ENCODE measurements around the gene PCCA.
"Not testable (repeated sequence)": the region's sequence is repeated elsewhere in the genome, so short reads cannot be mapped to it uniquely, and the experiment has no call there.

PCCA gene

DNA sequence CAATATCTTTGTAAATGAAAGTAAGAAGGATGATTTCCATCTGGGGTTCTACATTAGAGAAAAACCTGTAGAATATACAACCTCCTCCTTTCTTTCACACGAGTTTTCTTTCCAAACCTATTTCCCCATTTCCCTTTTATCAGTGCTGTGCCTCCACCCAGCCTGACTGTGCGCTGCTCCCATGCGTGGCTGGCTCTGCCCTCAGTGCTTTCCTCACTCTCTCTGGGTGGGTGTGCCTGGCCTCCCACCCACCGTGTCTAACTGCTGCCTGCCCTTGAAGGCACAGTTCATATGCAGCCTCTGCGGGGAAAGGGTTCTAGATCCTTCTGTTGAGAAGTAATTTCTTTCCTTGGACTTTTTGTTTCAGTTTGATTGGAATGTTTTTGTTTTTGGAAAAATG is 70.7 kb downstream of the PCCA start:
- Histone ChIP-seq H3K4me1 (ENCODE audit: control insufficient read depth, insufficient read depth, low read length, poor library complexity, severe bottlenecking) (no peaks in the 10 kb centered on the region), H3K9me3 (ENCODE audit: control insufficient read depth, low read length) (no peaks in the 10 kb centered on the region), H3K27ac (ENCODE audit: low read depth, low read length, severe bottlenecking) (no peak overlapping the region), H3K4me3 (ENCODE audit: extremely low read depth, insufficient read depth, low read length, poor library complexity, severe bottlenecking) (no peak overlapping the region), H3K36me3 (ENCODE audit: control insufficient read depth, insufficient read depth, low read length) (peaks cover 14% of the 10 kb centered on the region)
- WGBS, 2 experiments (ENCODE audit: insufficient coverage in 2 of 2): 59 to 93% methylated on average over 3 to 4 of the region's 5 CpGs

DNA sequence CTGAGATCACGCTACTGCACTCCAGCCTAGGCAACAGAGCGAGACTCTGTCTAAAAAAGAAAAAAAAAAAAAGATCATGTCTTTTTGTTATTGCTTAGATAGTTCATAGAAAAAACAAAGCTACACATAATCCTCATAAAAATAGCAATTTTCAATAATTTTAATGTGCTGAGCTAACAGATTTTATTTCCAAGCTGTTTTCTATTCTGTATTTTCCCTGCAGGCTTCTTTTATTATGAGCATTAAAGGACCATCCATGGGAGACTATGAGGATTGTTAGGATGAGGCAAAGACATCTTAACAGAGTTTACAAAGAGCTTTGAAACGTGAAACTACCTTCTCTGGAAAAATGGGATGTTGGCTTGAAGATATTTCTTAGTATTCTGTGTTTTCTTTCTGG is 71.6 kb downstream of the PCCA start:
- Histone ChIP-seq H3K4me3 (ENCODE audit: extremely low read depth, insufficient read depth, low read length, poor library complexity, severe bottlenecking) (no peak overlapping the region), H3K9me3 (ENCODE audit: control insufficient read depth, low read length) (no peaks in the 10 kb centered on the region), H3K4me1 (ENCODE audit: control insufficient read depth, insufficient read depth, low read length, poor library complexity, severe bottlenecking) (no peaks in the 10 kb centered on the region), H3K27ac (ENCODE audit: low read depth, low read length, severe bottlenecking) (no peak overlapping the region), H3K36me3 (ENCODE audit: control insufficient read depth, insufficient read depth, low read length) (peaks cover 10% of the 10 kb centered on the region)
- WGBS, 2 experiments (ENCODE audit: insufficient coverage in 2 of 2): no CpG with 5 or more reads among the region's 3 CpGs

DNA sequence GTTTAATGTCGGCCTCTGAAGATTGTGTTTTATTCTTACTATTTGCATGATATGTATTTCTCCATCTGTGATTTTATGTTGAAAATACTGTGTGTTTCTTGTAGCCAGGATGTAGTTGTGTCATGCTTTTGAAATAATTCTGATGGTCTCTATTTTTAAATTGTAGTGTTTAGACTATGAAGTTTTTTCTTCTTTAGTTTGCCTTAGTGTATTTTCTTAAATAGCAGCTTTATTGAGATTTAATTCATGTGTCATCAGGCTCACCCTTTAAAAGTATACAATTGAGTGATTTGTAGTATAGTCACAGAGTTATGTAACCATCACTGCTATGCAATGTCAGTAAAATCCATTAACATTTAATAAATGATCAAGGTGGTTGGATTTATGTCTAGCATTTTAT is 74.5 kb downstream of the PCCA start:
- no peaks in the 10 kb centered on the region for H3K9me3 ChIP-seq (ENCODE audit: control insufficient read depth, low read length)
- 100% methylated on average over 1 of the region's 1 CpG; no CpG with 5 or more reads in 1 of the 2 experiments for WGBS, 2 experiments (ENCODE audit: insufficient coverage in 2 of 2)
- no peak overlapping the region for H3K27ac ChIP-seq (ENCODE audit: low read depth, low read length, severe bottlenecking)
- no peaks in the 10 kb centered on the region for H3K4me1 ChIP-seq (ENCODE audit: control insufficient read depth, insufficient read depth, low read length, poor library complexity, severe bottlenecking)
- peaks cover 3% of the 10 kb centered on the region for H3K36me3 ChIP-seq (ENCODE audit: control insufficient read depth, insufficient read depth, low read length)
- no peak overlapping the region for H3K4me3 ChIP-seq (ENCODE audit: extremely low read depth, insufficient read depth, low read length, poor library complexity, severe bottlenecking)

DNA sequence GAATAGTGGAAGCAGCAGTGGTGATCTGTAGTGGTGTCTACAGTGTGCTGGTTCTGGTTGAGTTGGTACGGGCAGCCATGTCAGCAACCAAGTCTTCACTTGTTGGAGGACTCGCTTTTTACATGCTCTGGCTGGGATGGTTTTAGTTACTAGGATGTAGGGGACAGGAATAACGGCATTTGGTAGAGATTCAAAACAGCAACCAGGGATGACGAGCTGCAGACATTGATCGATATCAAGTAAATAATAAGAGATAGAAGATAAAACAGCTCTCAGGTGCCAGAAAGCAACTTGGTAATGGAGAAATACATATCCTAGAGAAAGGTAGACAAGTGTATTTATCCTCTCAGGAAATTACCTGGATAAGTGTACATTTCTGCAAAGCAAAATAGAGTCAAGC is 84.3 kb downstream of the PCCA start:
- Histone ChIP-seq H3K27ac (ENCODE audit: low read depth, low read length, severe bottlenecking) (no peak overlapping the region), H3K4me3 (ENCODE audit: extremely low read depth, insufficient read depth, low read length, poor library complexity, severe bottlenecking) (no peak overlapping the region), H3K9me3 (ENCODE audit: control insufficient read depth, low read length) (no peaks in the 10 kb centered on the region), H3K4me1 (ENCODE audit: control insufficient read depth, insufficient read depth, low read length, poor library complexity, severe bottlenecking) (no peaks in the 10 kb centered on the region), H3K36me3 (ENCODE audit: control insufficient read depth, insufficient read depth, low read length) (peaks cover 8% of the 10 kb centered on the region)
- WGBS, 2 experiments (ENCODE audit: insufficient coverage in 2 of 2): 87 to 94% methylated on average over 3 to 5 of the region's 5 CpGs

DNA sequence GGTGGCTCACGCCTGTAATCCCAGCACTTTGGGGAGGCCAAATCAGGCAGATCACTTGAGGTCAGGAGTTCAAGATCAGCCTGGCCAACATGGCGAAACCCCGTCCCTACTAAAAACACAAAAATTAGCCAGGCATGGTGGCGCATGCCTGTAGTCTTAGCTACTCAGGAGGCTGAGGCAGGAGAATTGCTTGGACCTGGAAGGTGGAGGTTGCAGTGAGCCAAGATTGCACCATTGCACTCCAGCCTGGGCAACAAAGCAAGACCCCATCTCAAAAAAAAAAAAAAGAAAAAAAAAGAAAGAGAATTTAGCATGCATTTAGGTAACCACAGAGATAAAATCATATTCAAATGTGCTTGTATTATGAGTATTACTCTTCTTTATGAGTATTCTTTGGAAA is 85.6 kb downstream of the PCCA start:
- H3K36me3 ChIP-seq (ENCODE audit: control insufficient read depth, insufficient read depth, low read length); H3K9me3 ChIP-seq (ENCODE audit: control insufficient read depth, low read length); H3K27ac ChIP-seq (ENCODE audit: low read depth, low read length, severe bottlenecking); H3K4me1 ChIP-seq (ENCODE audit: control insufficient read depth, insufficient read depth, low read length, poor library complexity, severe bottlenecking); H3K4me3 ChIP-seq (ENCODE audit: extremely low read depth, insufficient read depth, low read length, poor library complexity, severe bottlenecking): not testable (repeated sequence)
- WGBS, 2 experiments (ENCODE audit: insufficient coverage in 2 of 2): 80 to 92% methylated on average over 1 to 4 of the region's 4 CpGs

DNA sequence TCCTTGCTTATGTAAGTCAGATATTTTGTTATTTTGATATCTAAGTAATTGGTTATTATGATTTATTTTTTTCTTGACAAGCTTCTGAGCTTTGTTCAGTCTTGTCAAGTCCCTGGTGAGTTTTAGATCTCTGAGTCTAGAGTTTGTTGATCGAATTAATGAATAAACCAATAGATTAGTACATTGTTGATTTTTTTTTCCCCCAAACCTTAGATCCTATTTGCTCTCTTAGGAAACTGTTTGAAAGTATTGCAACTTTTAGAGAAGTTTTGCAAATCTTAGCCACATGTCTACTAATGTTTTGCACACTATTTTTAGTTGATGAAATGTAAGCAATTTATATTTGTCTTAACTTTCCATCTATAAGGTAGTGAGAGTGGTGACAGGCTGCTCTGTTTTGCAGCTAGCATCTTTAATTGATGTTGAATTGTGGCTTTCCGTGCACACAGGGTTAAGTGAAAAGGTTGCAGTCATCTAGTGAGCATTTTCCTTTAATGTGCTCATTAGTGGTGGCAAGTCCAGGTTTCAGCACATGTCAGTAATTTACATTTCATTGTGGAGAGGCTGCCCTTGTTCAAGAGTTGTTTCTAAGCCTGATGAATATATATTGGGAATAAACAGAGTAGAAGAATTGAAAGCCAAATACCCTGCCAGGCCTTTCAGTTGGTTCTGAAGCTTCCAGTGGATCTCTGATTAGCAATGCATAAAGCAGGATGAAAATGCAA is 86.3 kb downstream of the PCCA start:
- H3K36me3 ChIP-seq (ENCODE audit: control insufficient read depth, insufficient read depth, low read length): peaks cover 8% of the 10 kb centered on the region
- H3K9me3 ChIP-seq (ENCODE audit: control insufficient read depth, low read length): no peaks in the 10 kb centered on the region
- no peak overlapping the region for H3K4me3 ChIP-seq (ENCODE audit: extremely low read depth, insufficient read depth, low read length, poor library complexity, severe bottlenecking)
- no peak overlapping the region for H3K27ac ChIP-seq (ENCODE audit: low read depth, low read length, severe bottlenecking)
- 33 to 50% methylated on average over 1 of the region's 2 CpGs for WGBS, 2 experiments (ENCODE audit: insufficient coverage in 2 of 2)
- no peaks in the 10 kb centered on the region for H3K4me1 ChIP-seq (ENCODE audit: control insufficient read depth, insufficient read depth, low read length, poor library complexity, severe bottlenecking)

DNA sequence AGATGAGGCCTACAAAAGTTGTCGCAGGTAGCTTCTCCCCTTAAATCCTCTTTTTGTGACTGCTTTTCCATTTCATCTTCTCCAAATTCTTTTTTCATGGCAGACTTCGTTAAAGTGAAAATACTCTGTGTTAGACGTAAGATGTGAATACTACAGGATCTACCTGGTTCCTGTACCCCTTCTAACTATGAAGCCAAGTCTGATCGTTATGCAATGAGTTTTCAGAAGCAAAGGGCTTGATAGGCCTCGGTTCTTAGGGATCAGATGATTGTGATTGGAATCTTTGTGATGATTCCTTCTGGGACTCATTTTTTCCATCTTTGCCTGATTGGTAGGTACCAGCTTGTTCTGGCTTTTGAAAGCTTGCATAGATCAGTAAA is 86.9 kb downstream of the PCCA start:
- H3K36me3 ChIP-seq (ENCODE audit: control insufficient read depth, insufficient read depth, low read length): peaks cover 8% of the 10 kb centered on the region
- H3K4me1 ChIP-seq (ENCODE audit: control insufficient read depth, insufficient read depth, low read length, poor library complexity, severe bottlenecking): no peaks in the 10 kb centered on the region
- H3K4me3 ChIP-seq (ENCODE audit: extremely low read depth, insufficient read depth, low read length, poor library complexity, severe bottlenecking): no peak overlapping the region
- H3K9me3 ChIP-seq (ENCODE audit: control insufficient read depth, low read length): no peaks in the 10 kb centered on the region
- 20 to 75% methylated on average over 1 to 2 of the region's 5 CpGs for WGBS, 2 experiments (ENCODE audit: insufficient coverage in 2 of 2)
- no peak overlapping the region for H3K27ac ChIP-seq (ENCODE audit: low read depth, low read length, severe bottlenecking)

DNA sequence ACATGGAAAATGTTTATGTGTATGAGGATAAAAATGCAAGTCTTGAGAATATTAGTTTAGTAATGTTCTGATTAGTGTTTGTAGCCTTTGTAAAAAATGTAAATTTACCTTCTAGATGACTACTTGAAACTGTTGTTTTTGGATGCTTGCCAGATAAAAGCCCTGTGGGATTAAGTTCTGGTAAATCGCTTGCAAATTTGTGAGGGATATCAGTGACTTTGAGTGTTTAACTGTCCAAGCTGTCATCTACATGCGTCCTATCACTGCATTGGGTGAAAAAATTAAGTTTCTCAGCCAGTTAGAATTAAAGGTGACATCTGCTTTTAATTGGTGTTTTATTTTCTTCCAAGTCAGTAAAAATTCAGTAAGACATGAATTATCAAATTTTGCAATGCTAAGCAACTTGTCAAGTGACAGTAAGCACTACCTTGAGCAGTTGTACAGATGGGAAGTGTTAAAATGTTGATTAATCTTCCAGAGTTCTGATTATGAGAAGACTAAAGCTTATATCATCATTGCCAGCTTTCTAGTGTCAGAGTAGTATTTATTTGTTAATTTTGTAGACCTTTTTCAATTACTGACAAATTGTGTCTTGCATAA is 88.0 kb downstream of the PCCA start:
- 33 to 62% methylated on average over 1 to 2 of the region's 2 CpGs for WGBS, 2 experiments (ENCODE audit: insufficient coverage in 2 of 2)
- no peaks in the 10 kb centered on the region for H3K9me3 ChIP-seq (ENCODE audit: control insufficient read depth, low read length)
- H3K4me3 ChIP-seq (ENCODE audit: extremely low read depth, insufficient read depth, low read length, poor library complexity, severe bottlenecking): no peak overlapping the region
- no peaks in the 10 kb centered on the region for H3K4me1 ChIP-seq (ENCODE audit: control insufficient read depth, insufficient read depth, low read length, poor library complexity, severe bottlenecking)
- peaks cover 8% of the 10 kb centered on the region for H3K36me3 ChIP-seq (ENCODE audit: control insufficient read depth, insufficient read depth, low read length)
- no peak overlapping the region for H3K27ac ChIP-seq (ENCODE audit: low read depth, low read length, severe bottlenecking)

DNA sequence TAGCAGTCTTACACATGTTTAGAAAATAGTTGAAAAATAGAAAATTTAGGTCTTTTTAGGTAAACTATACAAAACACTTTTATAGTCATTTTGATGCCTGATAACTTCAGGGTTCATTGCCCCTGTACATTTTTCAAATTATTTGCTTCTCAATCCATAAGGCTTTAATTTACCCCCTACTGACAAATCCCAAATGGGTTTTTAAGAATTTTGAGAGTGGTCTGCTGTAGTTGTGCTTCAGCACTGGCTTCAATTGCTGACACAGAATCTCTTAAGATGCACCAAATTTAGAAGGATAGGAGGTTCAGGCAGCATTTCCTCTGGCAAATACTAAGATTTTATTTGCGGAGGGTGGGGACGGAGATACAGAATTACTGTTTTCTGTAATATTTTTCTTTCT is 89.4 kb downstream of the PCCA start:
- Histone ChIP-seq H3K4me3 (ENCODE audit: extremely low read depth, insufficient read depth, low read length, poor library complexity, severe bottlenecking) (no peak overlapping the region), H3K9me3 (ENCODE audit: control insufficient read depth, low read length) (no peaks in the 10 kb centered on the region), H3K27ac (ENCODE audit: low read depth, low read length, severe bottlenecking) (no peak overlapping the region), H3K36me3 (ENCODE audit: control insufficient read depth, insufficient read depth, low read length) (no peaks in the 10 kb centered on the region), H3K4me1 (ENCODE audit: control insufficient read depth, insufficient read depth, low read length, poor library complexity, severe bottlenecking) (no peaks in the 10 kb centered on the region)
- WGBS, 2 experiments (ENCODE audit: insufficient coverage in 2 of 2): no CpG with 5 or more reads among the region's 2 CpGs

DNA sequence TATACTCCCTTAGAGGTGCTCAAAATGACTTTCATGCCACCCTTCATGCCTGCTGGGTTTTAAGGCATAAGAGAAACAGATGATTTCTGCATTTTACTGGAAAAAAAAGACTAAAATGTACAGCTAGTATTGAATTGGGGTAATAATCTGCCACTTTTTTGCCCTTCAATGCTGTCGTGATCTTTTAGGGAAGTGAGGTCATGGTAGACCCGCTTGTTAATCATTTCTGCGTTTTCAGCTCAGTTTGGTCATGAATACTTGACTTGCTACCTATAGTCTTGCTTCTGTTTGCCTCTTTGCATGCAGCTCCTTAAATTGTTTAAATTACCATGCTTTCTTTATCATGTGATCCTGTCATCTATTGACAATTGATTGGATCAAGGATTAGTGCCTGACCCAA is 90.4 kb downstream of the PCCA start:
- Histone ChIP-seq H3K4me1 (ENCODE audit: control insufficient read depth, insufficient read depth, low read length, poor library complexity, severe bottlenecking) (no peaks in the 10 kb centered on the region), H3K9me3 (ENCODE audit: control insufficient read depth, low read length) (no peaks in the 10 kb centered on the region), H3K4me3 (ENCODE audit: extremely low read depth, insufficient read depth, low read length, poor library complexity, severe bottlenecking) (no peak overlapping the region), H3K27ac (ENCODE audit: low read depth, low read length, severe bottlenecking) (no peak overlapping the region), H3K36me3 (ENCODE audit: control insufficient read depth, insufficient read depth, low read length) (no peaks in the 10 kb centered on the region)
- 95 to 96% methylated on average over 2 to 3 of the region's 3 CpGs for WGBS, 2 experiments (ENCODE audit: insufficient coverage in 2 of 2)

DNA sequence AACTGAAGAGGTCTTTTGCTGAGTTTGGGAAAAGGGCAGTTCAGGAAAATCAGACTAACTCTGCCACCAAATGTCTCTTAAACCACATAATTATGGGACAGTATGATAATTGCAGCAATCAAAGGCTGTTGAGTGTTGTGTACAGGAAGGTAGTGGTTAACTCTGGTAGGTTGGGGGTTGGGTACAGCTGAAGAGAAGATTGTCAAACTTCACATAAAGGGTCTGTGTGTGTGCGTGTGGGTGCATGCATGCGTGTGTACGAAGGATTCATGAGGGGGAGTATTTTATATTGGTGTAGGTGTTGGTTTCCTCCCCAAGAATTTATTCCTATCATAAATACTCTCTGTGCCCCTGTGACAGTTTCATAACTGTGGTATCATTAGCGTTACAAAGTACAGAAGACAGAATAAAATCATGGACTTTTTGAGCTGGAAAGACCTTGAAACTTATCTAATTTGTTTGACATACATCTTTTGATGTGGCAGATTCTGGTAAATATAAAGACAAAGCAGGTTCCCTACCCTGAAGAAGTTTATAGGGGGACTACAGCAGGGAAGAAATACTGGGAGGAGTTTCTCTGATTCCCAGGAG is 94.1 kb downstream of the PCCA start:
- no CpG with 5 or more reads among the region's 4 CpGs for WGBS, 2 experiments (ENCODE audit: insufficient coverage in 2 of 2)
- Histone ChIP-seq H3K9me3 (ENCODE audit: control insufficient read depth, low read length) (no peaks in the 10 kb centered on the region), H3K27ac (ENCODE audit: low read depth, low read length, severe bottlenecking) (no peak overlapping the region), H3K4me3 (ENCODE audit: extremely low read depth, insufficient read depth, low read length, poor library complexity, severe bottlenecking) (no peak overlapping the region), H3K36me3 (ENCODE audit: control insufficient read depth, insufficient read depth, low read length) (no peaks in the 10 kb centered on the region), H3K4me1 (ENCODE audit: control insufficient read depth, insufficient read depth, low read length, poor library complexity, severe bottlenecking) (no peaks in the 10 kb centered on the region)

Measured in mesodermal cell (in vitro differentiated cells).